Left ventricle myocardium inferior (tissue), 1 donor: ENCODE data around the gene MFRP. TPM values are rescaled to one million over a fixed set of nuclear protein-coding genes. Genes with fewer than 3 reads are reported as not detected.
"Not testable (repeated sequence)": the region's sequence is repeated elsewhere in the genome, so short reads cannot be mapped to it uniquely, and the experiment has no call there.

Experiments used
- DNase-seq: peaks from one replicate; pipeline ENCODE4 v3.0.0-alpha.2; 2020
- H3K27ac ChIP-seq: fragments of 200-600 bp; replicated peaks from 2 replicates; pipeline ENCODE4 v1.8.0; 2021
- H3K27me3 ChIP-seq: fragments of 200-600 bp; 2 replicates; pipeline ENCODE4 v1.8.0; 2021; ENCODE audit warnings: low read depth
- H3K36me3 ChIP-seq: fragments of 200-600 bp; 2 replicates; pipeline ENCODE4 v1.8.0; 2021
- H3K4me1 ChIP-seq: fragments of 200-600 bp; 2 replicates; pipeline ENCODE4 v1.8.0; 2021
- H3K4me3 ChIP-seq: fragments of 200-600 bp; 2 replicates; pipeline ENCODE4 v1.8.0; 2021; ENCODE audit warnings: mild to moderate bottlenecking, moderate library complexity
- H3K9me3 ChIP-seq: fragments of 200-600 bp; replicated peaks from 2 replicates; pipeline ENCODE4 v1.8.0; 2021
- CTCF ChIP-seq: fragments of 200-600 bp; IDR thresholded peaks from 2 replicates; pipeline ENCODE4 v1.8.0; 2021; ENCODE audit warnings: antibody characterized with exemption, mild to moderate bottlenecking, borderline replicate concordance
- intact Hi-C: fragments of 100-400 bp; cut with micrococcal nuclease; formaldehyde crosslinking; loops from one replicate; pipeline ENCODE4 v1.11.0; 2022
- long read RNA-seq: library from polyadenylated mRNA; unstranded; transcript quantifications from one replicate; pipeline ENCODE4 v2.0.0, GENCODE V29; 2021
- total RNA-seq: library from RNA; stranded (reverse); fragmentation: NEBNext Ultra II Directional; extraction: Animal tissue kit (Norgen Biotek cat#: 25700); gene quantifications from one replicate; pipeline ENCODE4 v1.2.1, GENCODE V29; 2021
- donor health status: DM: no; HTN: yes; CAD: no; lungs with severe emphysema.

MFRP gene
- not detected for total RNA-seq
- long read RNA-seq, partial matches to known transcripts: 0 of 6 reads
- long read RNA-seq, other reads (novel, unspliced or antisense): 6 of 6 reads

- no peaks in the 10 kb centered on the region for H3K9me3 ChIP-seq
- H3K27ac ChIP-seq: no peak within 1 kb of the TSS
- H3K4me3 ChIP-seq: no peak within 1 kb of the TSS
- TF ChIP-seq CTCF: no peak
- no peaks in the 10 kb centered on the region for H3K27me3 ChIP-seq
- intact Hi-C loops: no loop called here
- H3K4me1 ChIP-seq: peaks cover 12% of the 10 kb centered on the region
- H3K36me3 ChIP-seq: no peaks in the 10 kb centered on the region
- no peak for DNase-seq
These were observed at the start of gene MFRP for GRCh38 chr11:119346605-119347004. Gene MFRP, minus strand, starts transcription at chr11:119346705. Its CDS starts 192 bp downstream, at chr11:119346513.

- Histone ChIP-seq H3K27ac (no peak overlapping the region), H3K4me1 (no peaks in the 10 kb centered on the region), H3K36me3 (no peaks in the 10 kb centered on the region), H3K9me3 (no peaks in the 10 kb centered on the region), H3K27me3 (no peaks in the 10 kb centered on the region), H3K4me3 (no peak overlapping the region)
- no peak for TF ChIP-seq CTCF
- intact Hi-C loops: no loop called here
- no peak for DNase-seq
These were observed 44.8 kb upstream of the MFRP start for GRCh38 chr11:119391275-119391674.

GRCh38 chr11:119389611-119390254 lies 43.2 kb upstream of the MFRP start:
- H3K4me3 ChIP-seq: no peak overlapping the region
- no peak for DNase-seq
- no peaks in the 10 kb centered on the region for H3K9me3 ChIP-seq
- peak; percentile 34 for TF ChIP-seq CTCF
- no peaks in the 10 kb centered on the region for H3K4me1 ChIP-seq
- intact Hi-C loops: no loop called here
- H3K27me3 ChIP-seq: peaks cover 8% of the 10 kb centered on the region
- H3K36me3 ChIP-seq: no peaks in the 10 kb centered on the region
- H3K27ac ChIP-seq: no peak overlapping the region

GRCh38 chr11:119388103-119388502 lies 41.6 kb upstream of the MFRP start:
- no peaks in the 10 kb centered on the region for H3K4me1 ChIP-seq
- no peak for TF ChIP-seq CTCF
- no peak for DNase-seq
- H3K4me3 ChIP-seq: no peak overlapping the region
- H3K36me3 ChIP-seq: no peaks in the 10 kb centered on the region
- no peak overlapping the region for H3K27ac ChIP-seq
- H3K27me3 ChIP-seq: peaks cover 8% of the 10 kb centered on the region
- intact Hi-C loops: no loop called here
- no peaks in the 10 kb centered on the region for H3K9me3 ChIP-seq

GRCh38 chr11:119384332-119384731 lies 37.8 kb upstream of the MFRP start:
- Histone ChIP-seq H3K4me1 (peaks cover 30% of the 10 kb centered on the region), H3K27ac (no peak overlapping the region), H3K4me3 (no peak overlapping the region), H3K9me3 (no peaks in the 10 kb centered on the region), H3K27me3 (peaks cover 8% of the 10 kb centered on the region), H3K36me3 (no peaks in the 10 kb centered on the region)
- DNase-seq: no peak
- TF ChIP-seq CTCF: no peak
- intact Hi-C loops: no loop called here

- not testable (repeated sequence) for DNase-seq, H3K4me3 ChIP-seq
- peaks cover 35% of the 10 kb centered on the region for H3K4me1 ChIP-seq
These were observed 36.0 kb upstream of the MFRP start for GRCh38 chr11:119382513-119382912.

More at GRCh38 chr11:119382513-119382912, 36.0 kb upstream of the MFRP start:
- intact Hi-C loops, H3K36me3 ChIP-seq, H3K27me3 ChIP-seq, H3K9me3 ChIP-seq, H3K27ac ChIP-seq: not testable (repeated sequence)
